Osteocyte (in vitro differentiated cells): ENCODE measurements around the gene ZNF195. TPM values are rescaled to one million over a fixed set of nuclear protein-coding genes. Genes with fewer than 3 reads are reported as not detected.
"Not testable (repeated sequence)": the region's sequence is repeated elsewhere in the genome, so short reads cannot be mapped to it uniquely, and the experiment has no call there.

Source experiments
- DNase-seq: peaks from one replicate; pipeline ENCODE4 v3.0.0; 2021; ENCODE audit warnings: mixed read lengths; ENCODE audit not compliant: unreplicated experiment; ENCODE audit errors: extremely low spot score
- H3K27ac Mint-ChIP-seq: one replicate; pipeline ENCODE4 v1.8.0; 2021; ENCODE audit warnings: mild to moderate bottlenecking, mixed read lengths; ENCODE audit not compliant: unreplicated experiment
- H3K27me3 Mint-ChIP-seq: one replicate; pipeline ENCODE4 v1.8.0; 2021; ENCODE audit warnings: mixed read lengths; ENCODE audit not compliant: unreplicated experiment
- H3K36me3 Mint-ChIP-seq: one replicate; pipeline ENCODE4 v1.8.0; 2021; ENCODE audit warnings: mixed read lengths; ENCODE audit not compliant: unreplicated experiment
- H3K4me1 Mint-ChIP-seq: one replicate; pipeline ENCODE4 v1.8.0; 2021; ENCODE audit warnings: mixed read lengths; ENCODE audit not compliant: unreplicated experiment
- H3K4me3 Mint-ChIP-seq: one replicate; pipeline ENCODE4 v1.8.0; 2021; ENCODE audit warnings: mild to moderate bottlenecking, moderate library complexity, mixed read lengths; ENCODE audit not compliant: unreplicated experiment
- H3K9me3 Mint-ChIP-seq: one replicate; pipeline ENCODE4 v1.8.0; 2021; ENCODE audit warnings: mixed read lengths; ENCODE audit not compliant: unreplicated experiment
- total RNA-seq: library from RNA; stranded (reverse); gene quantifications from 2 replicates; pipeline ENCODE4 v1.2.1, GENCODE V29; 2021

The ZNF195 gene
- total RNA-seq, 1 donor from 2014 or later = 18.5 TPM

GRCh38 chr11:3402861-3403250 is 23.9 kb upstream of the ZNF195 start:
- H3K36me3 Mint-ChIP-seq, H3K4me3 Mint-ChIP-seq, H3K9me3 Mint-ChIP-seq, H3K27me3 Mint-ChIP-seq, H3K4me1 Mint-ChIP-seq, H3K27ac Mint-ChIP-seq, DNase-seq: not testable (repeated sequence)

DNA sequence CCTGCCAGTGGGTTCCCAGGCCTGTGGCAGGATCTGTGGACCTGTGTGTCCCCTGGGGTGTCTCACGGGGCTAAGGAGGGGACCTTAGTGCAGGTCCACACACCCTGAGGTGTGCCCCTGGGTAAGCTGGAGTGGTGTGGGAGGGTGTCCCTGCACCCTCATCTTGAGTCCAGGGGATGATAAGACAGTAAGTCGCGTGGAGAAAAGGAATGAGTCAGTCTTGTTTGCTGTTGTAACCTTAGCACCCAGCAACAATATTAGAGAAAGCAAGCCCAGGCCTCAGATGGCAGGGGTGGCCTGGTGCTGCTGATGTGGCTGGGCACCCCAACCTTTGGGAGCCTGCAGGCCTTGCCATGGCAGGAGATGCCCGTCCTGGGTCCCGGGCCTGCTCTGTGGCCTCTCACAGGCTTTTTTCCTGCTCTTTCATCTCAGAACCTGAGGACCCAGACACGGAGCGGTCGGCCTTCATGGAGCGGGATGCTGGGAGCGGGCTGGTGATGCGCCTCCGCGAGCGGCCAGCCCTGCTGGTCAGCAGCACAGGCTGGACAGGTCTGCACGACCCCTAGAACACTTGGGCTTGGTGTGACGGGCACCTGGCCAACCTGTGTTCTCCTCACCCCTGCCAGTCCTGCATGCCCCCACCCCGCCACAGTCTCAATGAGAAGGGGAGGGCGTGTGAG is 23.4 kb upstream of the ZNF195 start:
- not testable (repeated sequence) for H3K4me1 Mint-ChIP-seq, H3K27me3 Mint-ChIP-seq, H3K27ac Mint-ChIP-seq, H3K36me3 Mint-ChIP-seq, H3K9me3 Mint-ChIP-seq, H3K4me3 Mint-ChIP-seq, DNase-seq

GRCh38 chr11:3401052-3401451 is 22.1 kb upstream of the ZNF195 start:
- not testable (repeated sequence) for H3K9me3 Mint-ChIP-seq, H3K27ac Mint-ChIP-seq, DNase-seq, H3K27me3 Mint-ChIP-seq, H3K4me1 Mint-ChIP-seq, H3K36me3 Mint-ChIP-seq, H3K4me3 Mint-ChIP-seq

- H3K36me3 Mint-ChIP-seq, H3K4me3 Mint-ChIP-seq, H3K4me1 Mint-ChIP-seq, H3K27ac Mint-ChIP-seq, DNase-seq, H3K9me3 Mint-ChIP-seq: not testable (repeated sequence)
- H3K27me3 Mint-ChIP-seq = peaks cover 19% of the 10 kb centered on the region
Measured at GRCh38 chr11:3398509-3398908, 19.6 kb upstream of the ZNF195 start.

DNA sequence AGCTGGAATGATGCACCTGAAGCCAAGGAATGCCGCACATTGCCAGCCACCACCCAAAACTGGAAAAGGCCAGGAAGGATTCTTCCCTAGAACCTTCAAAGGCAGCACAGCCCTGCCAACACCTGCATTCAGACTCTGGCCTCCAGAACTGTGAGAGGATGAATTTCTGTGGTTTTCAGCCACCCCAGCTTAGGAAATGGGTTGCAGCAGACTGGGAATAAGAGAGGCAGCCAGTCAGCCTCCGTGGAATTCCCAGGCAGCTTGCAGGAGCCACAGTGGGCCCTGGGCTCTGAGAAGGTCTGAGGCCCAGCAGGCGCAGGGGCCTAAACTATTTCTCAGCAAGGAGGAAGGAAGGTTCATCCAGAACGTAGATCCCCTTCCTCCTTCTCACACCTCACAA is 19.2 kb upstream of the ZNF195 start:
- H3K9me3 Mint-ChIP-seq, H3K27ac Mint-ChIP-seq, DNase-seq, H3K36me3 Mint-ChIP-seq, H3K4me1 Mint-ChIP-seq, H3K4me3 Mint-ChIP-seq: not testable (repeated sequence)
- H3K27me3 Mint-ChIP-seq = peaks cover 20% of the 10 kb centered on the region

- not testable (repeated sequence) for H3K36me3 Mint-ChIP-seq, H3K9me3 Mint-ChIP-seq, DNase-seq, H3K27ac Mint-ChIP-seq, H3K4me3 Mint-ChIP-seq, H3K4me1 Mint-ChIP-seq
- H3K27me3 Mint-ChIP-seq = peaks cover 25% of the 10 kb centered on the region
Measured at GRCh38 chr11:3397210-3397609, 18.3 kb upstream of the ZNF195 start.

GRCh38 chr11:3395468-3395867 is 16.5 kb upstream of the ZNF195 start:
- not testable (repeated sequence) for H3K4me3 Mint-ChIP-seq, DNase-seq, H3K36me3 Mint-ChIP-seq, H3K4me1 Mint-ChIP-seq, H3K9me3 Mint-ChIP-seq, H3K27ac Mint-ChIP-seq
- H3K27me3 Mint-ChIP-seq = peaks cover 30% of the 10 kb centered on the region

GRCh38 chr11:3394956-3395355 is 16.0 kb upstream of the ZNF195 start:
- DNase-seq, H3K4me3 Mint-ChIP-seq, H3K4me1 Mint-ChIP-seq, H3K27ac Mint-ChIP-seq, H3K9me3 Mint-ChIP-seq, H3K36me3 Mint-ChIP-seq: not testable (repeated sequence)
- H3K27me3 Mint-ChIP-seq = peaks cover 30% of the 10 kb centered on the region

DNA sequence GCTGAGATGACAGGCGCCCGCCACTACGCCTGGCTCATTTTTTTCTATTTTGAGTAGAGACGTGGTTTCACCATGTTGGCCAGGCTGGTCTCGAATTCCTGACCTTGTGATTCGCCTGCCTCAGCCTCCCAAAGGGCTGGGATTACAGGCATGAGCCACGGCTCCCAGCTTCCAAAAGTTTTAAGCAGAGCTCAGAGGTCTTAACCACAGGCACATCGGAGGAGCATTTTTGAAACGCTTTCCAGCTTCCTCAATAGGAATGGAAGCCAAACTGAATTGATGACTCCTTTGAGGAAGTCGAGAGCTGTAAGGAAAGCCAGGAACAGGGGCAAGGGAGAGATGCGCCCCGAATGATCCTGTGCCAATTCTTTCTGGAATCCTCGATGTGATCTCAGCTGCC is 14.5 kb upstream of the ZNF195 start:
- H3K4me1 Mint-ChIP-seq, DNase-seq, H3K9me3 Mint-ChIP-seq, H3K4me3 Mint-ChIP-seq, H3K27ac Mint-ChIP-seq, H3K36me3 Mint-ChIP-seq: not testable (repeated sequence)
- H3K27me3 Mint-ChIP-seq = peaks cover 30% of the 10 kb centered on the region
